GM23338 (cell line): ENCODE data around the gene TIMM44.

Experiments
- CREB1 ChIP-seq: fragments of 250-450 bp; sonication (Bioruptor Pico); IDR thresholded peaks from 2 replicates; pipeline ENCODE4 v1.5.0; 2020; ENCODE audit warnings: low read depth, mild to moderate bottlenecking, moderate library complexity
- EZH2 ChIP-seq: fragments of 200-600 bp; sonication (generic); IDR thresholded peaks from one replicate; pipeline ENCODE4 v1.8.0; 2017; ENCODE audit warnings: antibody characterized with exemption, mild to moderate bottlenecking, low read depth; ENCODE audit not compliant: unreplicated experiment
- EZH2phosphoT487 ChIP-seq: fragments of 200-600 bp; sonication (generic); IDR thresholded peaks from one replicate; pipeline ENCODE4 v1.8.1; 2018; ENCODE audit warnings: antibody characterized with exemption; ENCODE audit not compliant: unreplicated experiment
- POLR2AphosphoS5 ChIP-seq: IDR thresholded peaks from 2 replicates; pipeline ENCODE4 v1.6.1; 2016; ENCODE audit warnings: antibody characterized with exemption, low read depth
- TF ChIP-seq, protein P1 (sequence below), 2 experiments: fragments of 200-600 bp in 1 of 2; sonication (generic) in 1 of 2; conservative IDR thresholded peaks; 2 replicates each; pipeline versions ENCODE4 v1.5.1 to v1.6.1; 2016 to 2017; ENCODE audit warnings: antibody characterized with exemption in 2 of 2, low read depth in 2 of 2, mild to moderate bottlenecking in 2 of 2, moderate library complexity in 1 of 2
- TF ChIP-seq, protein P2 (sequence below): IDR thresholded peaks from 2 replicates; pipeline ENCODE4 v1.6.1; 2016; ENCODE audit warnings: antibody characterized with exemption

DNA sequence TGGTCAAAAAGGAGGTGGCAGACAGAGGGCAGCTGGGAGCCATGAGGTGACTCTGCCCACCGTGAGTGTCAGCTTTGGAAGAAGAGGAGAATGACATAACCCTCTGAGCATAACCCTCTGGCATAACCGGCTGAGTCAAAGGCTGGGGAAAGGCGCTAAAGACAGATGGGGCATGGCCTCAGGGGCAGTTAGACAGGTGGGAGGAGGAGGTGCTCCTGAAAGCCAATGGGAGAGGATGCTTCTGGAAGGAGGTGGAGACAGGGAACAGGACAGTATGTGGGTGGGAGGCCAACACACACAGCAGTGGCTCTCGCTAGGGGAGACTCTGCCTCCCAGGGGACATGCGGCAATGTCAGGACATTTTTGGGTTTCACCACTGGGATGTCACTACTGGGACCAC is 44.8 kb upstream of the TIMM44 start:
- no peak for TF ChIP-seq EZH2phosphoT487
- TF ChIP-seq, protein P1, sequence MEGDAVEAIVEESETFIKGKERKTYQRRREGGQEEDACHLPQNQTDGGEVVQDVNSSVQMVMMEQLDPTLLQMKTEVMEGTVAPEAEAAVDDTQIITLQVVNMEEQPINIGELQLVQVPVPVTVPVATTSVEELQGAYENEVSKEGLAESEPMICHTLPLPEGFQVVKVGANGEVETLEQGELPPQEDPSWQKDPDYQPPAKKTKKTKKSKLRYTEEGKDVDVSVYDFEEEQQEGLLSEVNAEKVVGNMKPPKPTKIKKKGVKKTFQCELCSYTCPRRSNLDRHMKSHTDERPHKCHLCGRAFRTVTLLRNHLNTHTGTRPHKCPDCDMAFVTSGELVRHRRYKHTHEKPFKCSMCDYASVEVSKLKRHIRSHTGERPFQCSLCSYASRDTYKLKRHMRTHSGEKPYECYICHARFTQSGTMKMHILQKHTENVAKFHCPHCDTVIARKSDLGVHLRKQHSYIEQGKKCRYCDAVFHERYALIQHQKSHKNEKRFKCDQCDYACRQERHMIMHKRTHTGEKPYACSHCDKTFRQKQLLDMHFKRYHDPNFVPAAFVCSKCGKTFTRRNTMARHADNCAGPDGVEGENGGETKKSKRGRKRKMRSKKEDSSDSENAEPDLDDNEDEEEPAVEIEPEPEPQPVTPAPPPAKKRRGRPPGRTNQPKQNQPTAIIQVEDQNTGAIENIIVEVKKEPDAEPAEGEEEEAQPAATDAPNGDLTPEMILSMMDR (conservative IDR thresholded peaks at IDR 0.05; ENCODE audit: low read depth in 2 of 2), result no peak
- no peak for TF ChIP-seq POLR2AphosphoS5
- TF ChIP-seq EZH2, result no peak
- TF ChIP-seq CREB1 (CRISPR knock-in tag), result no peak
- TF ChIP-seq, protein P2, sequence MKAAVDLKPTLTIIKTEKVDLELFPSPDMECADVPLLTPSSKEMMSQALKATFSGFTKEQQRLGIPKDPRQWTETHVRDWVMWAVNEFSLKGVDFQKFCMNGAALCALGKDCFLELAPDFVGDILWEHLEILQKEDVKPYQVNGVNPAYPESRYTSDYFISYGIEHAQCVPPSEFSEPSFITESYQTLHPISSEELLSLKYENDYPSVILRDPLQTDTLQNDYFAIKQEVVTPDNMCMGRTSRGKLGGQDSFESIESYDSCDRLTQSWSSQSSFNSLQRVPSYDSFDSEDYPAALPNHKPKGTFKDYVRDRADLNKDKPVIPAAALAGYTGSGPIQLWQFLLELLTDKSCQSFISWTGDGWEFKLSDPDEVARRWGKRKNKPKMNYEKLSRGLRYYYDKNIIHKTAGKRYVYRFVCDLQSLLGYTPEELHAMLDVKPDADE, result no peak
